Activated naive CD8-positive, alpha-beta T cell treated with anti-CD3 and anti-CD28 coated beads, Interleukin-2, amount 50 U/mL, for 24 hours (primary cell): ENCODE measurements around the gene ZFP82.
A peak's percentile ranks its signal among the peaks of the same experiment; 100 is the strongest.

Experiments
- ATAC-seq: fragments of 150-1000 bp; cut with Tn5 transposase; one replicate; pipeline ENCODE4 v1.10.0; 2021
- DNase-seq: peaks from one replicate; pipeline ENCODE4 v3.0.0; 2021
- H3K27ac Mint-ChIP-seq: one replicate; pipeline ENCODE4 v1.8.0; 2021; ENCODE audit warnings: mild to moderate bottlenecking, mixed read lengths
- H3K27me3 Mint-ChIP-seq: one replicate; pipeline ENCODE4 v1.8.0; 2021; ENCODE audit warnings: mixed read lengths
- H3K36me3 Mint-ChIP-seq: one replicate; pipeline ENCODE4 v1.8.0; 2021; ENCODE audit warnings: low read depth, mixed read lengths
- H3K4me1 Mint-ChIP-seq: one replicate; pipeline ENCODE4 v1.8.0; 2021; ENCODE audit warnings: mixed read lengths
- H3K4me3 Mint-ChIP-seq: one replicate; pipeline ENCODE4 v1.8.0; 2021; ENCODE audit warnings: mild to moderate bottlenecking, moderate library complexity, mixed read lengths
- H3K9me3 Mint-ChIP-seq: one replicate; pipeline ENCODE4 v1.8.0; 2021; ENCODE audit warnings: mixed read lengths

Gene ZFP82

GRCh38 chr19:36418287-36419001 is at the start of gene ZFP82:
Gene ZFP82 (minus strand): TSS chr19:36418644. CDS start chr19:36409789, 8,855 bp downstream.
- peaks cover 19% of the 10 kb centered on the region for H3K27me3 Mint-ChIP-seq
- ATAC-seq (peak; percentile 93), DNase-seq (peak; percentile 83)
- peaks cover 18% of the 10 kb centered on the region for H3K4me1 Mint-ChIP-seq
- peaks cover 51% of the 10 kb centered on the region for H3K36me3 Mint-ChIP-seq
- H3K27ac Mint-ChIP-seq: peak within 1 kb of the TSS; percentile 89
- peaks cover 37% of the 10 kb centered on the region for H3K9me3 Mint-ChIP-seq
- H3K4me3 Mint-ChIP-seq: peak within 1 kb of the TSS; percentile 89

- DNase-seq (no peak), ATAC-seq (no peak)
- Mint-ChIP-seq H3K36me3 (peaks cover 69% of the 10 kb centered on the region), H3K9me3 (peaks cover 43% of the 10 kb centered on the region), H3K27ac (no peak overlapping the region), H3K4me1 (no peaks in the 10 kb centered on the region), H3K4me3 (no peak overlapping the region), H3K27me3 (no peaks in the 10 kb centered on the region)
These were observed 41.6 kb upstream of the ZFP82 start for GRCh38 chr19:36460046-36460445.

- no peaks in the 10 kb centered on the region for H3K4me1 Mint-ChIP-seq
- no peak for DNase-seq
- ATAC-seq: no peak
- H3K27me3 Mint-ChIP-seq: no peaks in the 10 kb centered on the region
- peaks cover 52% of the 10 kb centered on the region for H3K9me3 Mint-ChIP-seq
- peaks cover 79% of the 10 kb centered on the region for H3K36me3 Mint-ChIP-seq
- no peak overlapping the region for H3K27ac Mint-ChIP-seq
- no peak overlapping the region for H3K4me3 Mint-ChIP-seq
These were observed 38.4 kb upstream of the ZFP82 start for GRCh38 chr19:36456831-36457230.

- Mint-ChIP-seq H3K9me3 (peaks cover 70% of the 10 kb centered on the region), H3K27ac (no peak overlapping the region), H3K36me3 (peaks cover 80% of the 10 kb centered on the region), H3K27me3 (no peaks in the 10 kb centered on the region), H3K4me1 (no peaks in the 10 kb centered on the region), H3K4me3 (no peak overlapping the region)
- DNase-seq: no peak
- no peak for ATAC-seq
These were observed 30.7 kb upstream of the ZFP82 start for GRCh38 chr19:36449059-36449670.

GRCh38 chr19:36441339-36441738 is 22.9 kb upstream of the ZFP82 start:
- ATAC-seq (no peak), DNase-seq (no peak)
- no peaks in the 10 kb centered on the region for H3K4me1 Mint-ChIP-seq
- H3K27me3 Mint-ChIP-seq: no peaks in the 10 kb centered on the region
- H3K4me3 Mint-ChIP-seq: no peak overlapping the region
- H3K36me3 Mint-ChIP-seq: peaks cover 23% of the 10 kb centered on the region
- no peak overlapping the region for H3K27ac Mint-ChIP-seq
- H3K9me3 Mint-ChIP-seq: peaks cover 53% of the 10 kb centered on the region

GRCh38 chr19:36436531-36436930 is 18.1 kb upstream of the ZFP82 start:
- DNase-seq (no peak), ATAC-seq (no peak)
- Mint-ChIP-seq H3K27ac (no peak overlapping the region), H3K4me3 (no peak overlapping the region), H3K4me1 (no peaks in the 10 kb centered on the region), H3K36me3 (peaks cover 8% of the 10 kb centered on the region), H3K27me3 (no peaks in the 10 kb centered on the region), H3K9me3 (peaks cover 48% of the 10 kb centered on the region)

- no peak for ATAC-seq
- DNase-seq: no peak
- Mint-ChIP-seq H3K9me3 (peaks cover 48% of the 10 kb centered on the region), H3K4me3 (no peak overlapping the region), H3K4me1 (peaks cover 2% of the 10 kb centered on the region), H3K27ac (no peak overlapping the region), H3K36me3 (peaks cover 23% of the 10 kb centered on the region), H3K27me3 (peaks cover 25% of the 10 kb centered on the region)
These were observed 5.5 kb upstream of the ZFP82 start for GRCh38 chr19:36423925-36424324.

- Mint-ChIP-seq H3K36me3 (peaks cover 35% of the 10 kb centered on the region), H3K4me3 (peak overlapping the region; percentile 22), H3K27me3 (peaks cover 23% of the 10 kb centered on the region), H3K4me1 (peaks cover 18% of the 10 kb centered on the region), H3K27ac (no peak overlapping the region), H3K9me3 (peaks cover 50% of the 10 kb centered on the region)
- DNase-seq: no peak
- ATAC-seq: no peak
These were observed 3.5 kb upstream of the ZFP82 start for GRCh38 chr19:36421749-36422481.

- DNase-seq: no peak
- Mint-ChIP-seq H3K4me1 (peaks cover 18% of the 10 kb centered on the region), H3K27ac (no peak overlapping the region), H3K4me3 (peak overlapping the region; percentile 27), H3K27me3 (peaks cover 23% of the 10 kb centered on the region), H3K36me3 (peaks cover 37% of the 10 kb centered on the region), H3K9me3 (peaks cover 47% of the 10 kb centered on the region)
- no peak for ATAC-seq
These were observed 2.7 kb upstream of the ZFP82 start for GRCh38 chr19:36420961-36421748.

GRCh38 chr19:36417752-36418286 is 625 bp downstream of the ZFP82 start:
- Mint-ChIP-seq H3K4me3 (peak overlapping the region; percentile 89), H3K9me3 (peaks cover 41% of the 10 kb centered on the region), H3K4me1 (peaks cover 18% of the 10 kb centered on the region), H3K36me3 (peaks cover 58% of the 10 kb centered on the region), H3K27me3 (peaks cover 18% of the 10 kb centered on the region), H3K27ac (peak overlapping the region; percentile 89)
- ATAC-seq (no peak), DNase-seq (no peak)

GRCh38 chr19:36409841-36410240 is 8.6 kb downstream of the ZFP82 start:
- Mint-ChIP-seq H3K4me3 (no peak overlapping the region), H3K4me1 (no peaks in the 10 kb centered on the region), H3K27me3 (no peaks in the 10 kb centered on the region), H3K27ac (no peak overlapping the region), H3K9me3 (peaks cover 60% of the 10 kb centered on the region), H3K36me3 (peaks cover 82% of the 10 kb centered on the region)
- ATAC-seq (no peak), DNase-seq (no peak)

GRCh38 chr19:36408101-36408500 is 10.3 kb downstream of the ZFP82 start:
- Mint-ChIP-seq H3K27ac (no peak overlapping the region), H3K27me3 (no peaks in the 10 kb centered on the region), H3K9me3 (peaks cover 65% of the 10 kb centered on the region), H3K36me3 (peaks cover 86% of the 10 kb centered on the region), H3K4me3 (no peak overlapping the region), H3K4me1 (no peaks in the 10 kb centered on the region)
- DNase-seq: no peak
- no peak for ATAC-seq

- no peak for ATAC-seq
- H3K27ac Mint-ChIP-seq: no peak overlapping the region
- peaks cover 60% of the 10 kb centered on the region for H3K9me3 Mint-ChIP-seq
- H3K4me1 Mint-ChIP-seq: peaks cover 2% of the 10 kb centered on the region
- no peak for DNase-seq
- no peaks in the 10 kb centered on the region for H3K27me3 Mint-ChIP-seq
- no peak overlapping the region for H3K4me3 Mint-ChIP-seq
- H3K36me3 Mint-ChIP-seq: peaks cover 91% of the 10 kb centered on the region
These were observed 13.9 kb downstream of the ZFP82 start for GRCh38 chr19:36404498-36404897.

- H3K9me3 Mint-ChIP-seq: peaks cover 54% of the 10 kb centered on the region
- ATAC-seq (no peak), DNase-seq (no peak)
- H3K4me1 Mint-ChIP-seq: peaks cover 2% of the 10 kb centered on the region
- no peak overlapping the region for H3K27ac Mint-ChIP-seq
- no peaks in the 10 kb centered on the region for H3K27me3 Mint-ChIP-seq
- H3K36me3 Mint-ChIP-seq: peaks cover 92% of the 10 kb centered on the region
- H3K4me3 Mint-ChIP-seq: no peak overlapping the region
These were observed 17.0 kb downstream of the ZFP82 start for GRCh38 chr19:36401475-36401874.
